Uterus (tissue), 2 donors: Measurements from ENCODE around the gene MIOS.

Experiments
- POLR2A ChIP-seq, 2 donors: fragments of 450-650 bp; IDR thresholded peaks; one replicate each; pipeline ENCODE4 v1.6.1; 2016; ENCODE audit warnings: antibody characterized with exemption in 2 of 2, mild to moderate bottlenecking in 1 of 2, moderate library complexity in 1 of 2
- TF ChIP-seq, protein P1 (sequence below), 4 experiments: fragments of 200-600 bp in 2 of 4; fragments of 450-650 bp in 2 of 4; sonication (generic) in 2 of 4; IDR thresholded peaks; one replicate each; pipeline ENCODE4 v1.5.1; 2016 to 2019; ENCODE audit warnings: antibody characterized with exemption in 4 of 4, mild to moderate bottlenecking in 2 of 4, moderate library complexity in 1 of 4

DNA sequence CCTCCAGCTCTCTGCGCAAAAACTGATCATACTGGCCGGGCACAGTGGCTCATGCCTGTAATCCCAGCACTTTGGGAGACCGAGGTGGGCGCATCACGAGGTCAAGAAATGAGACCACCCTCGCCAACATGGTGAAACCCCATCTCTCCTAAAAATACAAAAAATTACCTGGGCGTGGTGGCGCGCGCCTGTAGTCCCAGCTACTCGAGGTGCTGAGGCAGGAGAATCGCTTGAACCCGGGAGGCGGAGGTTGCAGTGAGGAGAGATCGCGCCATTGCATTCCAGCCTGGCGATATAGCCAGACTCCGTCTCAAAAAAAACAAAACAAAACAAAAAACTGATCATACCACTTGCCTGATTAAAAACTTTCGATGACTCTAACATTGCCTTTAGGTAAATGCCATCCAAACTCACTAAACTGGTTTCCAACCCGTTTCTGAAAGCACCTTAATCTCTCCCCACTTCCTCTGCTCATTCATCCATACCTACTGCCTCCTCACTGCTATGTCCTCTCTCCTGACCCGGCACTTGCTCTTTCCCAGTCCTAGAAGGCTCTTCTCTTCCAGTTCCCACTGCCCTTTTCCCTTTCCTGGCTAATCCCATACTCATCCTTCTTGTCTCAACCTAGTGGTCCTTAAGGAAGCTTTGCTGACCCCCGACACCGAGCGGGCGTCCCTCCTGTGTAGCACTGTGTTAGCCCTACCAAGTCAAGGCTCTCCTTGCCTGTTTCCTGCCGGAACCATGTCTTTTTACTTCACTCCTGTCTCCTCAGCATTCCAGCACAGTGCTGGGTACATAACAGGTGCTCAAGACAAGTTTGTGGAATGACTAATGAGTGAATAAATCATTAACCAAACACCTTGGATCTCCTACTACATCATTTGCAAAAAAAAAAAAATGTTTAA, 686 bp upstream of the MIOS start:
- TF ChIP-seq, protein P1, sequence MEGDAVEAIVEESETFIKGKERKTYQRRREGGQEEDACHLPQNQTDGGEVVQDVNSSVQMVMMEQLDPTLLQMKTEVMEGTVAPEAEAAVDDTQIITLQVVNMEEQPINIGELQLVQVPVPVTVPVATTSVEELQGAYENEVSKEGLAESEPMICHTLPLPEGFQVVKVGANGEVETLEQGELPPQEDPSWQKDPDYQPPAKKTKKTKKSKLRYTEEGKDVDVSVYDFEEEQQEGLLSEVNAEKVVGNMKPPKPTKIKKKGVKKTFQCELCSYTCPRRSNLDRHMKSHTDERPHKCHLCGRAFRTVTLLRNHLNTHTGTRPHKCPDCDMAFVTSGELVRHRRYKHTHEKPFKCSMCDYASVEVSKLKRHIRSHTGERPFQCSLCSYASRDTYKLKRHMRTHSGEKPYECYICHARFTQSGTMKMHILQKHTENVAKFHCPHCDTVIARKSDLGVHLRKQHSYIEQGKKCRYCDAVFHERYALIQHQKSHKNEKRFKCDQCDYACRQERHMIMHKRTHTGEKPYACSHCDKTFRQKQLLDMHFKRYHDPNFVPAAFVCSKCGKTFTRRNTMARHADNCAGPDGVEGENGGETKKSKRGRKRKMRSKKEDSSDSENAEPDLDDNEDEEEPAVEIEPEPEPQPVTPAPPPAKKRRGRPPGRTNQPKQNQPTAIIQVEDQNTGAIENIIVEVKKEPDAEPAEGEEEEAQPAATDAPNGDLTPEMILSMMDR (IDR thresholded peaks at IDR 0.05), result no peak
- no peak for TF ChIP-seq POLR2A (IDR thresholded peaks at IDR 0.05)
